Activated CD4-positive, alpha-beta T cell treated with anti-CD3 and anti-CD28 coated beads, Interleukin-2, amount 50 U/mL, for 4 hours (primary cell): ENCODE data around the gene MFRP.

Source experiments
- DNase-seq, 2 experiments: peaks; one replicate each; pipeline ENCODE4 v3.0.0-alpha.2; 2020

MFRP gene

GRCh38 chr11:119336744-119337469 is 9.6 kb downstream of the MFRP start:
- DNase-seq, result no peak

GRCh38 chr11:119335655-119336543 is 10.6 kb downstream of the MFRP start:
- no peak for DNase-seq

GRCh38 chr11:119335091-119335654 is 11.3 kb downstream of the MFRP start:
- no peak for DNase-seq

GRCh38 chr11:119334174-119334930 is 12.2 kb downstream of the MFRP start, which contains the start of gene RNF26:
TSS of gene RNF26 (plus strand) at chr11:119334527. CDS start at chr11:119335123, 596 bp downstream.
- peak; percentile 91 to 92 for DNase-seq

GRCh38 chr11:119332111-119332765 is 14.3 kb downstream of the MFRP start:
- DNase-seq, result no peak

- DNase-seq, result no peak
These were observed 16.3 kb downstream of the MFRP start for GRCh38 chr11:119330237-119330636.

GRCh38 chr11:119329320-119329719 is 17.2 kb downstream of the MFRP start:
- no peak for DNase-seq

GRCh38 chr11:119324189-119324588 is 22.3 kb downstream of the MFRP start:
- no peak for DNase-seq

GRCh38 chr11:119323532-119324033 is 22.9 kb downstream of the MFRP start:
- DNase-seq, result peak; percentile 77 to 84

- no peak for DNase-seq
These were observed 23.5 kb downstream of the MFRP start for GRCh38 chr11:119322921-119323531.

GRCh38 chr11:119322360-119322739 is 24.2 kb downstream of the MFRP start:
- no peak for DNase-seq

GRCh38 chr11:119320776-119321524 is 25.6 kb downstream of the MFRP start:
- DNase-seq, result no peak

GRCh38 chr11:119320240-119320775 is 26.2 kb downstream of the MFRP start:
- DNase-seq, result no peak

GRCh38 chr11:119319700-119320239 is 26.7 kb downstream of the MFRP start:
- no peak for DNase-seq

GRCh38 chr11:119319136-119319699 is 27.3 kb downstream of the MFRP start:
- DNase-seq, result no peak

GRCh38 chr11:119318240-119319135 is 28.0 kb downstream of the MFRP start:
- no peak for DNase-seq

- no peak for DNase-seq
These were observed 28.8 kb downstream of the MFRP start for GRCh38 chr11:119317592-119318239.
